GM12892 (cell line): ENCODE results near the gene NAIF1.
"Not testable (repeated sequence)": the region's sequence is repeated elsewhere in the genome, so short reads cannot be mapped to it uniquely, and the experiment has no call there.

Experiments used
- POLR2A ChIP-seq: IDR thresholded peaks from 2 replicates; pipeline ENCODE4 v1.6.1; 2011; ENCODE audit warnings: low read depth, low read length, control low read depth
- POLR2AphosphoS5 ChIP-seq: IDR thresholded peaks from 2 replicates; pipeline ENCODE4 v1.6.1; 2011; ENCODE audit warnings: low read depth, low read length, control low read depth
- TAF1 ChIP-seq: IDR thresholded peaks from 2 replicates; pipeline ENCODE4 v1.6.1; 2011; ENCODE audit warnings: low read depth, mild to moderate bottlenecking, control low read depth, low read length, borderline replicate concordance

GRCh38 chr9:128036522-128036921 lies 30.6 kb downstream of the NAIF1 start:
- TF ChIP-seq POLR2AphosphoS5, POLR2A, TAF1: not testable (repeated sequence)
